Stimulated activated CD8-positive, alpha-beta memory T cell treated with anti-CD3 and anti-CD28 coated beads, Interleukin-12 subunit alpha, Interleukin-12 subunit beta, amount 100 ng/mL, for 4 hours (primary cell): Measurements from ENCODE around the gene TLX1.

Experiments
- DNase-seq: peaks from one replicate; pipeline ENCODE4 v3.0.0-alpha.2; 2020; ENCODE audit warnings: low read depth

TLX1 gene

GRCh38 chr10:101134299-101135127, 3.4 kb downstream of the TLX1 start:
- no peak for DNase-seq

- no peak for DNase-seq
These were observed 4.3 kb downstream of the TLX1 start for GRCh38 chr10:101135141-101136006.

GRCh38 chr10:101136007-101136707, 5.1 kb downstream of the TLX1 start:
- DNase-seq: no peak

- no peak for DNase-seq
These were observed 5.6 kb downstream of the TLX1 start for GRCh38 chr10:101136708-101137121.

GRCh38 chr10:101137271-101137670, 6.2 kb downstream of the TLX1 start:
- DNase-seq: no peak

- no peak for DNase-seq
These were observed 7.8 kb downstream of the TLX1 start for GRCh38 chr10:101138788-101139420.

- no peak for DNase-seq
These were observed 8.4 kb downstream of the TLX1 start for GRCh38 chr10:101139421-101139911.

- DNase-seq: no peak
These were observed 9.2 kb downstream of the TLX1 start for GRCh38 chr10:101140084-101140949.

- DNase-seq: no peak
These were observed 10.0 kb downstream of the TLX1 start for GRCh38 chr10:101140950-101141615.

- DNase-seq: peak; percentile 65
These were observed 10.8 kb downstream of the TLX1 start for GRCh38 chr10:101141616-101142532.

GRCh38 chr10:101142533-101143344, 11.6 kb downstream of the TLX1 start:
- no peak for DNase-seq

GRCh38 chr10:101143345-101143630, 12.2 kb downstream of the TLX1 start:
- no peak for DNase-seq

- DNase-seq: no peak
These were observed 13.0 kb downstream of the TLX1 start for GRCh38 chr10:101144053-101144452.

GRCh38 chr10:101145145-101145544, 14.0 kb downstream of the TLX1 start:
- DNase-seq: no peak

- no peak for DNase-seq
These were observed 14.8 kb downstream of the TLX1 start for GRCh38 chr10:101145750-101146391.

- no peak for DNase-seq
These were observed 15.5 kb downstream of the TLX1 start for GRCh38 chr10:101146392-101147251.

GRCh38 chr10:101151395-101151794, 20.3 kb downstream of the TLX1 start:
- no peak for DNase-seq
